GM23248 (cell line): ENCODE data around the gene TMEM117.

Experiments used
- EZH2 ChIP-seq: fragments of 200-600 bp; sonication (generic); IDR thresholded peaks from 2 replicates; pipeline ENCODE4 v1.6.1; 2018; ENCODE audit warnings: antibody characterized with exemption, mild to moderate bottlenecking; ENCODE audit not compliant: insufficient read depth, poor library complexity, severe bottlenecking
- EZH2phosphoT487 ChIP-seq: fragments of 200-600 bp; sonication (generic); IDR thresholded peaks from 2 replicates; pipeline ENCODE4 v1.6.1; 2018; ENCODE audit warnings: antibody characterized with exemption, moderate library complexity, mild to moderate bottlenecking, low read depth; ENCODE audit not compliant: insufficient read depth

DNA sequence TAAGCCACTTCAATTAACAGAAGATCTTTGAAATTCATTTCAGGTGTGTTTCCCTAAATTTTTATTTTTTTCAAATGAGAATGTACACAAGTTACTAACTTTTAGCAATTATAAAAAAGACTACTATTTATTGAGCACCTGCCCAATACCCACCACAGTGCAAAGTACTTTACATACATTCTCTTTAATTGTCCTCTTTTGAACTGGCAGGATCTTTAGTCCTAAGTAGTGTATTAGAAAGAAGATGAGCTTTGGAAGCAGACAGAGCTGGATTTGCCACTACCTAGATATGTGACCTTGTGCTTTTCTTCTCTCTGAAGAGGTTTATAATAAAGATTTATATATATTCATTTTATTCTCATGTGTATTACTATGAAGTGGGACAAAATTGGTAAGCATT lies 63.7 kb downstream of the TMEM117 start:
- TF ChIP-seq EZH2phosphoT487 (no peak), EZH2 (no peak)
